ENCODE data around the gene WHRN.

Gene WHRN

GRCh38 chr9:114484215-114484853, 20.9 kb downstream of the WHRN start:
- DNase-seq (ENCODE audit: low spot score) = no peak
- no peak for TF ChIP-seq CTCF (IDR thresholded peaks at IDR 0.05; ENCODE audit: extremely low read depth, missing control alignments)

- DNase-seq (ENCODE audit: low spot score) = no peak
- TF ChIP-seq CTCF (IDR thresholded peaks at IDR 0.05; ENCODE audit: extremely low read depth, missing control alignments) = no peak
These were observed 21.8 kb downstream of the WHRN start for GRCh38 chr9:114483499-114483898.

- TF ChIP-seq CTCF (IDR thresholded peaks at IDR 0.05; ENCODE audit: extremely low read depth, missing control alignments) = no peak
- DNase-seq (ENCODE audit: low spot score) = no peak
These were observed 22.7 kb downstream of the WHRN start for GRCh38 chr9:114482593-114482992.

GRCh38 chr9:114481789-114482188, 23.5 kb downstream of the WHRN start:
- no peak for DNase-seq (ENCODE audit: low spot score)
- TF ChIP-seq CTCF (IDR thresholded peaks at IDR 0.05; ENCODE audit: extremely low read depth, missing control alignments) = no peak

GRCh38 chr9:114480746-114481435, 24.4 kb downstream of the WHRN start:
- TF ChIP-seq CTCF (IDR thresholded peaks at IDR 0.05; ENCODE audit: extremely low read depth, missing control alignments) = no peak
- no peak for DNase-seq (ENCODE audit: low spot score)

- TF ChIP-seq CTCF (IDR thresholded peaks at IDR 0.05; ENCODE audit: extremely low read depth, missing control alignments) = no peak
- no peak for DNase-seq (ENCODE audit: low spot score)
These were observed 26.4 kb downstream of the WHRN start for GRCh38 chr9:114478871-114479270.

- DNase-seq (ENCODE audit: low spot score) = no peak
- TF ChIP-seq CTCF (IDR thresholded peaks at IDR 0.05; ENCODE audit: extremely low read depth, missing control alignments) = no peak
These were observed 26.8 kb downstream of the WHRN start for GRCh38 chr9:114478459-114478858.
